Mesothelial cell of epicardium (in vitro differentiated cells): ENCODE measurements around the gene A1CF. TPM values are rescaled to one million over a fixed set of nuclear protein-coding genes. Genes with fewer than 3 reads are reported as not detected.

Experiments
- DNase-seq, 2 experiments: peaks; one replicate each; pipeline ENCODE4 v3.0.0; 2021; ENCODE audit warnings: low spot score in 2 of 2; ENCODE audit not compliant: unreplicated experiment in 2 of 2
- H3K27ac Mint-ChIP-seq: 2 replicates; pipeline ENCODE4 v1.8.0; 2021; ENCODE audit warnings: mixed read lengths
- H3K27me3 Mint-ChIP-seq: 2 replicates; pipeline ENCODE4 v1.8.0; 2021; ENCODE audit warnings: low read depth, mixed read lengths
- H3K36me3 Mint-ChIP-seq: 2 replicates; pipeline ENCODE4 v1.8.0; 2021; ENCODE audit warnings: mixed read lengths
- H3K4me1 Mint-ChIP-seq: 2 replicates; pipeline ENCODE4 v1.8.0; 2021; ENCODE audit warnings: mixed read lengths
- H3K4me3 Mint-ChIP-seq: 2 replicates; pipeline ENCODE4 v1.8.0; 2021; ENCODE audit warnings: mild to moderate bottlenecking, moderate library complexity, mixed read lengths
- H3K9me3 Mint-ChIP-seq: 2 replicates; pipeline ENCODE4 v1.8.0; 2021; ENCODE audit warnings: mixed read lengths
- total RNA-seq: library from RNA; stranded (reverse); gene quantifications from 3 replicates; pipeline ENCODE4 v1.2.1, GENCODE V29; 2021
- TF ChIP-seq, protein P1 (sequence below): fragments of 200-600 bp; sonication (generic); IDR thresholded peaks from one replicate; pipeline ENCODE4 v1.5.0; 2021; ENCODE audit warnings: antibody characterized with exemption; ENCODE audit not compliant: unreplicated experiment

A1CF gene
- total RNA-seq, 1 donor from 2014 or later = not detected

DNA sequence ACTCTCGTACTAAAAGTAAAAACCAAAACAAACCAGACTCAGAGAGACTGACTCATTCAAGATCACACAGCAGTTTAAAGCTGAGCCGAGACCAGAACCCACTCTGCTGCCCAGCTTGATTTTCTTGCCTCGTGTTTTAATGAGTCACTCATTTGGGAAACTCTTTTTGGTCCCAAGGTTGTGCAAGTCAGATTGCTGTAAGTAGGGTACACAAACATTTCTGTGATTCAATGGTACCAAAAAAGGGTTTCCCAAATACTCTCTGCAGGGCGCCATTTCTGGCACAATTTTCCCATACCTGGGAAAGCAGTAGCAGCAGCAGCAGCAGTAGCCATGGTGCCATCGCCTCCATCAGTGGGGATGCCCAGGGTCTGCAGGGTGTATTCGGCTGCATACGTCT, 75.8 kb downstream of the A1CF start:
- no peak overlapping the region for H3K4me3 Mint-ChIP-seq
- H3K27me3 Mint-ChIP-seq = peaks cover 14% of the 10 kb centered on the region
- TF ChIP-seq, protein P1, sequence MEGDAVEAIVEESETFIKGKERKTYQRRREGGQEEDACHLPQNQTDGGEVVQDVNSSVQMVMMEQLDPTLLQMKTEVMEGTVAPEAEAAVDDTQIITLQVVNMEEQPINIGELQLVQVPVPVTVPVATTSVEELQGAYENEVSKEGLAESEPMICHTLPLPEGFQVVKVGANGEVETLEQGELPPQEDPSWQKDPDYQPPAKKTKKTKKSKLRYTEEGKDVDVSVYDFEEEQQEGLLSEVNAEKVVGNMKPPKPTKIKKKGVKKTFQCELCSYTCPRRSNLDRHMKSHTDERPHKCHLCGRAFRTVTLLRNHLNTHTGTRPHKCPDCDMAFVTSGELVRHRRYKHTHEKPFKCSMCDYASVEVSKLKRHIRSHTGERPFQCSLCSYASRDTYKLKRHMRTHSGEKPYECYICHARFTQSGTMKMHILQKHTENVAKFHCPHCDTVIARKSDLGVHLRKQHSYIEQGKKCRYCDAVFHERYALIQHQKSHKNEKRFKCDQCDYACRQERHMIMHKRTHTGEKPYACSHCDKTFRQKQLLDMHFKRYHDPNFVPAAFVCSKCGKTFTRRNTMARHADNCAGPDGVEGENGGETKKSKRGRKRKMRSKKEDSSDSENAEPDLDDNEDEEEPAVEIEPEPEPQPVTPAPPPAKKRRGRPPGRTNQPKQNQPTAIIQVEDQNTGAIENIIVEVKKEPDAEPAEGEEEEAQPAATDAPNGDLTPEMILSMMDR = no peak
- DNase-seq = no peak
- H3K4me1 Mint-ChIP-seq = peaks cover 2% of the 10 kb centered on the region
- no peaks in the 10 kb centered on the region for H3K9me3 Mint-ChIP-seq
- no peak overlapping the region for H3K27ac Mint-ChIP-seq
- H3K36me3 Mint-ChIP-seq = no peaks in the 10 kb centered on the region

DNA sequence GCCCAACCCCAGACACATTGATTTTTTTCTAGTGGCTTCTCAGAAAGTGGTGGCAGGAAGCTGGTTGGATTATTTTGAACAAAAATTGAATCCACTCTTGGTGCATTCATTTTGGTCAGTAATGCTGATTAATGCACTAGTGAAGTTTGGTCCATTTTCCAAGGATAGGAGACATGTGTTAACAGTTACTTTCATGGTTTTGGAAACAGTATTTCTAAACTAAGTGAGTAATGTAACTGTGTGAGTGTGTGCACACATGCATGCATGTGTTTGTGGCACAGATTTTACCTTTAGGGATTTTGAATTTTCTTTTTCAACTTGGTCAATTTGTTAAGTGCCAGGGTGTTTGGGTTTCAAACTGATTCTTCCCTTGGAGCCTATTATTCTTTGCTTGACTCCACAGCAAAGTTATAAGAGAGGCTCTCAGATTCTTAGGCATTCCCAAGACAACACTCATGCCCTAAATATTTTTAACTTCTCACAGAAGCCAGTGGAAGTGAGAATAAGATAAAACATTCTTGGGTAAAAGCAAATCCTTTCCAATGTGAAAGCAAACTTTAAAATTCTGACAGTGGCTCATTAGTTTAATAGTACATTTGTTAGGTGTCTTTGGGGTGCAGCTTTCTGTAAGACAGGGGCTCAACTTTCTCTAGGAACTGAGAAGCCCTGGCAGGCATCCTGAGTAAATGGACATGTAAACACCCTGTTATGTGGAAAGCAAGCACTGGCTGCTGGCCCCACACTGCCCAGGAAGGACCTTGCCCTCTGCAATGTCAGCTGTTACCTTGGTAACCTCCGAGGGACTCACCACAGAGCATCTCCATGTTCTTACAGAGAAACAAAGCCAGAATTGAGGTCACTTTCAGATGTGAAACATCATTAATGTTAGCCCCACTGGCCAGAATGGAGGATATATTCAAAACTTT, 77.3 kb downstream of the A1CF start:
- Mint-ChIP-seq H3K27ac (no peak overlapping the region), H3K36me3 (no peaks in the 10 kb centered on the region), H3K4me1 (peaks cover 2% of the 10 kb centered on the region), H3K27me3 (peaks cover 5% of the 10 kb centered on the region), H3K9me3 (no peaks in the 10 kb centered on the region), H3K4me3 (no peak overlapping the region)
- no peak for DNase-seq
- TF ChIP-seq, protein P1 = no peak

DNA sequence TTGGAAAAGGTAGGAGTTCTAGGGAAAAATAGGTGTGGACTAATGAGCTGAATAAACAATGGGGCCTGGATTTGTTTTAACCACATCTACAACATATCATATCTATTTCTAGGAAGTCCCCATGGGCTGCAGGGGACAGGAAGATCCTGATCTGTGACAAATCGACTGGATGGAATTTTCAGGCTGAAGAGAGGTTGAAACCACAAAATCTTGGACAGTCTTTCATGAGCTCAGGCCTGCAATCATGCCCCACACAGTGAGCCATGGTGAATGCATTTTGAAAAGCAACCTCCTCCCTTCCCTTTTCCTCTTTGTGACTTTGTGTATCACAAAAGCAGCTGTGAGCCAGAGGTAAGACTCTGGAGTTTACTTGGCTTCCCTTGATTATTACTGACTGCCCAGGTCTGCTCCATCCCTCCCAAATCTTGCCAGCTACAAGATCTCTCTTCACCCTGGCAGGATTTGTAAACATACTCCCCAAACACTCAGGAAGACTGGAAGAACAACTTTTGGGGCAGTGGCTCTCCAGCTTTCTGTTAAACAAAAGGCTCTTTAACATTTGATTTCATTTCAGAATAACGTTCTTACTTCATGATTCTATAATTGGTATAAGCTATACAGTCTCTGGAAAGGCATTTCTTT, 79.3 kb downstream of the A1CF start:
- Mint-ChIP-seq H3K4me1 (peaks cover 1% of the 10 kb centered on the region), H3K27ac (no peak overlapping the region), H3K36me3 (no peaks in the 10 kb centered on the region)

DNA sequence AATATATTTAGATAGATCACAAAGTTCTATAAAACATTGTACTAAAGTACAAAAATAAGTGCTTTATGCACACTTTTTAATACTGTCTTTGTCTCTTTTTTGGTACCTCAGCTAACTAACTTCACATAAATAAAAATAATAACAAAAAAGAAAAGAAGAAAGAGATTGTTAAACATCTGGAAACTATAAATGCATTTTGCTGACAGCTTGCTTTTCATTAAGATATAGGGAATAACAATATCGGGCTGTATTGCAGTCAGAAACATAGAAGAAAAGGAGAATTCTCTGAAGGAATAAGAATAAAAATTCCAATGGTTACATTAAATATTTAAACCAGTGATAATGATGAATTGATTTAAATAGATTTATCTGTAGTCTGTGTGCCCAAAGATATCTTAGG, 85.8 kb downstream of the A1CF start:
- Mint-ChIP-seq H3K27ac (no peak overlapping the region), H3K36me3 (no peaks in the 10 kb centered on the region), H3K9me3 (no peaks in the 10 kb centered on the region), H3K27me3 (peaks cover 25% of the 10 kb centered on the region), H3K4me3 (no peak overlapping the region), H3K4me1 (no peaks in the 10 kb centered on the region)
- no peak for DNase-seq
- TF ChIP-seq, protein P1 = no peak

More for the DNA sequence above, 79.3 kb downstream of the A1CF start:
- Mint-ChIP-seq H3K4me3 (no peak overlapping the region), H3K27me3 (peaks cover 7% of the 10 kb centered on the region), H3K9me3 (no peaks in the 10 kb centered on the region)
- TF ChIP-seq, protein P1 = no peak
- no peak for DNase-seq

DNA sequence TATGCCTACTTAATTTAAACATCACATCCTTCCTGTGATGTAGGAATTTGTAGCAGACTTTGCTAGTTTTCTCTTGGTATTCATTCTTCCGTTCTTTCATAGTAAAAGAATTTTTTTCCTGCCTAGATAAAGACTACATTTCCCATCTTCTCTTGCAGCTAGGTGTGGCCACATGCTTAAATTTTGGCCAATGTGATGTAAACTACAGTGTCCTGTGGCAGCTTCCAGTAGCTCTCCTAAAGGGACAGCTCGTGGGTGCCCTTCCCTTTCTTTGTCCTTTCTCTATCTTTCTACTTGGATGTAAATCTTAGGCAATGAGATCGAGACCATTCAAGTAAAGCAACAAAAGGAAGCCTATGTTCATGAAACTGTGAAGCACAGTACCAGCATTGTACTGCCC, 87.1 kb downstream of the A1CF start:
- no peak for DNase-seq
- Mint-ChIP-seq H3K9me3 (no peaks in the 10 kb centered on the region), H3K4me3 (no peak overlapping the region), H3K27ac (no peak overlapping the region), H3K4me1 (no peaks in the 10 kb centered on the region), H3K27me3 (peaks cover 27% of the 10 kb centered on the region), H3K36me3 (no peaks in the 10 kb centered on the region)
- TF ChIP-seq, protein P1 = no peak
